HEK293T (cell line): ENCODE measurements around the gene GUCY1A2.

Experiments used
- BHLHE40 ChIP-seq: fragments of 450-650 bp; IDR thresholded peaks from 2 replicates; pipeline ENCODE4 v1.6.1; 2016; ENCODE audit warnings: mild to moderate bottlenecking, moderate library complexity, borderline replicate concordance
- FOXM1 ChIP-seq: fragments of 450-650 bp; IDR thresholded peaks from 2 replicates; pipeline ENCODE4 v1.6.1; 2017; ENCODE audit warnings: mild to moderate bottlenecking, borderline replicate concordance
- SUZ12 ChIP-seq: fragments of 450-650 bp; IDR thresholded peaks from 2 replicates; pipeline ENCODE4 v1.6.1; 2016; ENCODE audit warnings: mild to moderate bottlenecking
- TARDBP ChIP-seq: fragments of 450-650 bp; IDR thresholded peaks from 2 replicates; pipeline ENCODE4 v1.6.1; 2016

- TF ChIP-seq TARDBP, result no peak
- no peak for TF ChIP-seq SUZ12
- TF ChIP-seq BHLHE40, result no peak
- TF ChIP-seq FOXM1, result no peak
Measured at GRCh38 chr11:106642331-106642730, 375.9 kb downstream of the GUCY1A2 start.
